OCI-LY3 (cell line): ENCODE data around the gene TSR1.

ENCODE experiments used
- H2AFZ ChIP-seq: fragments of 200-600, 300-600 bp; shearing (Covaris generic); 2 replicates; pipeline ENCODE4 v1.6.0; 2014; ENCODE audit warnings: antibody characterized with exemption, low read depth, low read length
- H3K27ac ChIP-seq: fragments of 200-600, 300-600 bp; sonication (generic); 2 replicates; pipeline ENCODE4 v1.5.1; 2014; ENCODE audit warnings: mild to moderate bottlenecking, low read length, moderate library complexity, mixed read lengths
- H3K27me3 ChIP-seq: fragments of 200-600, 300-600 bp; sonication (generic); 2 replicates; pipeline ENCODE4 v1.6.1; 2014; ENCODE audit warnings: low read depth, low read length, mixed read lengths
- H3K36me3 ChIP-seq: fragments of 200-600, 300-600 bp; sonication (generic); replicated peaks from 2 replicates; pipeline ENCODE3; 2014; ENCODE audit warnings: low read depth, low read length, mixed read lengths
- H3K4me1 ChIP-seq: fragments of 300-600, 200-600 bp; sonication (generic); 2 replicates; pipeline ENCODE4 v1.6.1; 2014; ENCODE audit warnings: low read length, mixed read lengths
- H3K4me2 ChIP-seq: fragments of 200-600, 300-600 bp; sonication (generic); 2 replicates; pipeline ENCODE4 v1.6.1; 2014; ENCODE audit warnings: low read length, mixed read lengths
- H3K4me3 ChIP-seq: fragments of 300-600, 200-600 bp; sonication (generic); 2 replicates; pipeline ENCODE4 v1.5.1; 2014; ENCODE audit warnings: antibody characterized with exemption, mild to moderate bottlenecking, low read length, moderate library complexity
- H3K79me2 ChIP-seq: fragments of 300-600, 200-600 bp; shearing (Covaris generic); 2 replicates; pipeline ENCODE4 v1.6.1; 2014; ENCODE audit warnings: mild to moderate bottlenecking, low read length, mixed read lengths
- H3K9ac ChIP-seq: fragments of 300-600, 200-600 bp; shearing (Covaris generic); 2 replicates; pipeline ENCODE4 v1.6.0; 2014; ENCODE audit warnings: mild to moderate bottlenecking, low read length, moderate library complexity
- H3K9me3 ChIP-seq: fragments of 200-600, 300-600 bp; shearing (Covaris generic); 2 replicates; pipeline ENCODE4 v1.6.1; 2014; ENCODE audit warnings: low read length, mixed read lengths; ENCODE audit not compliant: insufficient read depth
- H4K20me1 ChIP-seq: fragments of 200-600, 300-600 bp; sonication (generic); 2 replicates; pipeline ENCODE4 v1.6.1; 2016; ENCODE audit warnings: low read length, mixed read lengths; ENCODE audit not compliant: insufficient read depth
- EZH2phosphoT487 ChIP-seq: fragments of 200-600 bp; shearing (Covaris generic); IDR thresholded peaks from 2 replicates; pipeline ENCODE4 v1.6.1; 2018; ENCODE audit warnings: antibody characterized with exemption, mixed run types, low read depth
- TF ChIP-seq, protein P1 (sequence below): fragments of 200-600, 300-600 bp; sonication (generic); IDR thresholded peaks from 2 replicates; pipeline ENCODE4 v1.5.1; 2014; ENCODE audit warnings: antibody characterized with exemption, low read length, low read depth

Gene TSR1

DNA sequence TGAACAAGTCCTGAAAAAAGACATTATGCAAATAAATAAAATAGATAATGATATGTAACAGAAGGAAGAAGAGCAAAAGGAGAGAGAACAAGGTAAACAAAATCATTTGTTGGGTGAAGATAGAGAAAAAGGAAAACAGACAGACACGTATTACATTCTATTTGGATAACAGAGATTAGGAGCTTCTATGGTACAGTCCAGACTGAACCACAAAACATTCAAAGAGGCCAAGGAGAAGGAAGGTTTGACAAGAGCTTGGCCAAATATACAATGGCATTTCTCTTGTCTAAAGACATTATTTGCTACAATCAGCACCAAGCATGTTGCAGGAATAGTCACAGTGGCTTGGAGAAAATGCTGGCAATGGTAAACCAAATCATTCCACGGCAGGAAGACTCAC is 61.8 kb downstream of the TSR1 start:
- H3K36me3 ChIP-seq, result no peaks in the 10 kb centered on the region
- no peak overlapping the region for H2AFZ ChIP-seq
- H3K4me1 ChIP-seq, result no peaks in the 10 kb centered on the region
- H3K9ac ChIP-seq, result no peak overlapping the region
- H4K20me1 ChIP-seq, result no peaks in the 10 kb centered on the region
- no peak overlapping the region for H3K27ac ChIP-seq
- TF ChIP-seq, protein P1, sequence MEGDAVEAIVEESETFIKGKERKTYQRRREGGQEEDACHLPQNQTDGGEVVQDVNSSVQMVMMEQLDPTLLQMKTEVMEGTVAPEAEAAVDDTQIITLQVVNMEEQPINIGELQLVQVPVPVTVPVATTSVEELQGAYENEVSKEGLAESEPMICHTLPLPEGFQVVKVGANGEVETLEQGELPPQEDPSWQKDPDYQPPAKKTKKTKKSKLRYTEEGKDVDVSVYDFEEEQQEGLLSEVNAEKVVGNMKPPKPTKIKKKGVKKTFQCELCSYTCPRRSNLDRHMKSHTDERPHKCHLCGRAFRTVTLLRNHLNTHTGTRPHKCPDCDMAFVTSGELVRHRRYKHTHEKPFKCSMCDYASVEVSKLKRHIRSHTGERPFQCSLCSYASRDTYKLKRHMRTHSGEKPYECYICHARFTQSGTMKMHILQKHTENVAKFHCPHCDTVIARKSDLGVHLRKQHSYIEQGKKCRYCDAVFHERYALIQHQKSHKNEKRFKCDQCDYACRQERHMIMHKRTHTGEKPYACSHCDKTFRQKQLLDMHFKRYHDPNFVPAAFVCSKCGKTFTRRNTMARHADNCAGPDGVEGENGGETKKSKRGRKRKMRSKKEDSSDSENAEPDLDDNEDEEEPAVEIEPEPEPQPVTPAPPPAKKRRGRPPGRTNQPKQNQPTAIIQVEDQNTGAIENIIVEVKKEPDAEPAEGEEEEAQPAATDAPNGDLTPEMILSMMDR, result no peak
- no peak for TF ChIP-seq EZH2phosphoT487
- no peak overlapping the region for H3K4me3 ChIP-seq
- H3K4me2 ChIP-seq, result no peak overlapping the region
- no peaks in the 10 kb centered on the region for H3K79me2 ChIP-seq
- no peaks in the 10 kb centered on the region for H3K9me3 ChIP-seq
- no peaks in the 10 kb centered on the region for H3K27me3 ChIP-seq
